ENCODE results near the gene ABCC1. TPM values are rescaled to one million over a fixed set of nuclear protein-coding genes. Genes with fewer than 3 reads are reported as not detected.

ABCC1 gene
- total RNA-seq, 2 donors from 2014 or later: 33.4 to 87.7 TPM

DNA sequence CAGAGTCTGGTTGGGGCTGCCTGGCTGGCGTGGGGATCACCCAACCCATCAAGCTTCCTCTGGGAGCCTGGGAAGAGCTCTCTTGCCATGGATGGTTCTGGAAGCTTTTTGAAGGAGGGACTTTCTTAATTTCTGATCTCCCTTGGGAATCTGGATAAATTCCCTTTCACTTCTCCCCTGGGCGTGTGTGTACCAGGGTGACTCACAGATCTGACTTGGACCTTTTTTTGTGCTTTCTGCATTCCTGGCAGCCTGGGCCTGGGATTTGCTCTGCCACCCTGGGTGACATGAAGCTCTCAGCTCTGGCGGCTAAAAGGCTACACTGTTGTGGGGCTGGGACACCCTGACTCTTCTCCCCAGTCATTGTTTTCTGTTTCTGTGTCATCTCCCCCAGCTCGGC, 70.1 kb downstream of the ABCC1 start:
- DNase-seq (ENCODE audit: low spot score): no peak
- H3K4me3 ChIP-seq: no peak overlapping the region
- no peaks in the 10 kb centered on the region for H3K27me3 ChIP-seq (replicated peaks; ENCODE audit: insufficient read depth)
- WGBS: 89% methylated on average over 4 of the region's 4 CpGs
- no peak overlapping the region for H3K27ac ChIP-seq
- no peaks in the 10 kb centered on the region for H3K9me3 ChIP-seq
- peaks cover 6% of the 10 kb centered on the region for H3K4me1 ChIP-seq (replicated peaks)
- TF ChIP-seq POLR2AphosphoS5 (IDR thresholded peaks at IDR 0.05) (no peak), POLR2A (IDR thresholded peaks at IDR 0.05) (no peak)
- TF ChIP-seq, protein P1, sequence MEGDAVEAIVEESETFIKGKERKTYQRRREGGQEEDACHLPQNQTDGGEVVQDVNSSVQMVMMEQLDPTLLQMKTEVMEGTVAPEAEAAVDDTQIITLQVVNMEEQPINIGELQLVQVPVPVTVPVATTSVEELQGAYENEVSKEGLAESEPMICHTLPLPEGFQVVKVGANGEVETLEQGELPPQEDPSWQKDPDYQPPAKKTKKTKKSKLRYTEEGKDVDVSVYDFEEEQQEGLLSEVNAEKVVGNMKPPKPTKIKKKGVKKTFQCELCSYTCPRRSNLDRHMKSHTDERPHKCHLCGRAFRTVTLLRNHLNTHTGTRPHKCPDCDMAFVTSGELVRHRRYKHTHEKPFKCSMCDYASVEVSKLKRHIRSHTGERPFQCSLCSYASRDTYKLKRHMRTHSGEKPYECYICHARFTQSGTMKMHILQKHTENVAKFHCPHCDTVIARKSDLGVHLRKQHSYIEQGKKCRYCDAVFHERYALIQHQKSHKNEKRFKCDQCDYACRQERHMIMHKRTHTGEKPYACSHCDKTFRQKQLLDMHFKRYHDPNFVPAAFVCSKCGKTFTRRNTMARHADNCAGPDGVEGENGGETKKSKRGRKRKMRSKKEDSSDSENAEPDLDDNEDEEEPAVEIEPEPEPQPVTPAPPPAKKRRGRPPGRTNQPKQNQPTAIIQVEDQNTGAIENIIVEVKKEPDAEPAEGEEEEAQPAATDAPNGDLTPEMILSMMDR (IDR thresholded peaks at IDR 0.05): no peak
- no peaks in the 10 kb centered on the region for H3K36me3 ChIP-seq
- intact Hi-C loops (cut with DNase I): no loop called here

DNA sequence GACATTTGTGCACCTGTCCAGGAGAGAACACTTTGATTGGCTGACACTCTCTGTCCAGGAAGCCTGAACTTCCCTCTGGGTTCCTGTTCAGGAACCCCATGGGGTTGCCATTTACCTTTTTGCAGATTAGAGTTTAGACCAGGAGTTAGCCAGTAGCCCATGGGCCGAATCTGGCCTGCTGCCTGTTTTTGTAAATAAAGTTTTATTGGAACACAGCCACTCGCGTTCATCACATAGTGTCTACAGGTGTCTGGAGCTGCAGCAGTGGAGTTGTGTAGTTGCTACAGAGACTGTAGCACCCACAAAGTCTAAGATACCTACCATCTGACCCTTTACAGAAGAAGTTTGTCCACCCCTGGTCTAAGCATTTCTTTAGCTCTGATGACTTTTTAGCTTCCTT, 70.9 kb downstream of the ABCC1 start:
- no peak overlapping the region for H3K27ac ChIP-seq
- peaks cover 4% of the 10 kb centered on the region for H3K4me1 ChIP-seq (replicated peaks)
- no peak for TF ChIP-seq POLR2AphosphoS5 (IDR thresholded peaks at IDR 0.05)
- no peak for TF ChIP-seq POLR2A (IDR thresholded peaks at IDR 0.05)
- TF ChIP-seq, protein P1 (IDR thresholded peaks at IDR 0.05): no peak
- 78% methylated on average over 3 of the region's 3 CpGs for WGBS
- no peaks in the 10 kb centered on the region for H3K9me3 ChIP-seq
- no peak overlapping the region for H3K4me3 ChIP-seq
- H3K36me3 ChIP-seq: no peaks in the 10 kb centered on the region
- no peak for DNase-seq (ENCODE audit: low spot score)
- no peaks in the 10 kb centered on the region for H3K27me3 ChIP-seq (replicated peaks; ENCODE audit: insufficient read depth)
- intact Hi-C loops (cut with DNase I): loop anchor here (5.0 kb wide), 2 partner anchors 43 to 68 kb away; no protein-coding TSS in a partner anchor

DNA sequence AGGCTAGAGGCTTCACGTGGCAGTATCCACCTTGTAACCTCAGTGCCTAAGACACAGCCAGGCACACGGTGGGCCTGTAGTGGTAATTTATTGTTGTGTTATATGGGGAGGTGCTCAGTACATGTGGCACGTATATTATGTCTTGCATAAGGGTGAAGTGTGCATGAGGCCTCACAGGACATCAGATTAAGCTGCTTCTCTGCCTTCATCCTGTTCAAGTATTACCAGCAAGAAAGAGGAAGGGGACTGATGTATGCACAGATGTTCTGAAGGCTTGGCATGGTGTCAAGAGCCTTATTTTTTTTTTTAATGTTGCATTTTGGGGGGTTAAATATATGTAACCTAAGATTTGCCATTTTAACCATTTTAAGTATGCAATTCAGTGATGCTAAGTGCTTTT, 71.6 kb downstream of the ABCC1 start:
- DNase-seq (ENCODE audit: low spot score): no peak
- no peaks in the 10 kb centered on the region for H3K36me3 ChIP-seq
- no peaks in the 10 kb centered on the region for H3K9me3 ChIP-seq
- H3K4me1 ChIP-seq (replicated peaks): peaks cover 6% of the 10 kb centered on the region
- 53% methylated on average over 3 of the region's 3 CpGs for WGBS
- H3K4me3 ChIP-seq: no peak overlapping the region
- no peak overlapping the region for H3K27ac ChIP-seq
- intact Hi-C loops (cut with DNase I): loop anchor here (5.0 kb wide), 2 partner anchors 44 to 69 kb away; no protein-coding TSS in a partner anchor
- TF ChIP-seq POLR2A (IDR thresholded peaks at IDR 0.05): no peak
- TF ChIP-seq, protein P1 (IDR thresholded peaks at IDR 0.05): no peak
- no peak for TF ChIP-seq POLR2AphosphoS5 (IDR thresholded peaks at IDR 0.05)
- H3K27me3 ChIP-seq (replicated peaks; ENCODE audit: insufficient read depth): no peaks in the 10 kb centered on the region

DNA sequence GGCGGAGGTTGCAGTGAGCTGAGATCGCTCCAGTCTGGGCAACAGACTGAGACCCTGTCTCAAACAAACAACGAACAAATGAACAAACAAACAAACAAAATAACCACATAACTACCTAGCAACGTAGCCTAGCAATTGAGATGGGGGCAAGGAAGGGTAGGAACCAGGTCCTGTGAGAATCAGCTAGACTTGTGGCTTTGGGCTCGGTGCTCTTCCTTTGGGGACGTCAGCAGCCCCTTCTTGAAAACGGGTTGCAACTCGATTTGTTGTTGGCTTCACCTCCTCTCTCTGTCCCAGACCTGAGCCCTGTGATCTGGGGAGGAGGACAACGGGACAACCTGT, 72.2 kb downstream of the ABCC1 start:
- intact Hi-C loops (cut with DNase I): loop anchor here (5.0 kb wide), 2 partner anchors 44 to 69 kb away; no protein-coding TSS in a partner anchor
- H3K27me3 ChIP-seq (replicated peaks; ENCODE audit: insufficient read depth): no peaks in the 10 kb centered on the region
- WGBS: 49% methylated on average over 9 of the region's 9 CpGs
- DNase-seq (ENCODE audit: low spot score): no peak
- no peak for TF ChIP-seq POLR2AphosphoS5 (IDR thresholded peaks at IDR 0.05)
- TF ChIP-seq, protein P1 (IDR thresholded peaks at IDR 0.05): no peak
- TF ChIP-seq POLR2A (IDR thresholded peaks at IDR 0.05): no peak
- H3K4me3 ChIP-seq: no peak overlapping the region
- no peaks in the 10 kb centered on the region for H3K9me3 ChIP-seq
- peaks cover 6% of the 10 kb centered on the region for H3K4me1 ChIP-seq (replicated peaks)
- peak overlapping the region; percentile 39 to 48 for H3K27ac ChIP-seq
- no peaks in the 10 kb centered on the region for H3K36me3 ChIP-seq

DNA sequence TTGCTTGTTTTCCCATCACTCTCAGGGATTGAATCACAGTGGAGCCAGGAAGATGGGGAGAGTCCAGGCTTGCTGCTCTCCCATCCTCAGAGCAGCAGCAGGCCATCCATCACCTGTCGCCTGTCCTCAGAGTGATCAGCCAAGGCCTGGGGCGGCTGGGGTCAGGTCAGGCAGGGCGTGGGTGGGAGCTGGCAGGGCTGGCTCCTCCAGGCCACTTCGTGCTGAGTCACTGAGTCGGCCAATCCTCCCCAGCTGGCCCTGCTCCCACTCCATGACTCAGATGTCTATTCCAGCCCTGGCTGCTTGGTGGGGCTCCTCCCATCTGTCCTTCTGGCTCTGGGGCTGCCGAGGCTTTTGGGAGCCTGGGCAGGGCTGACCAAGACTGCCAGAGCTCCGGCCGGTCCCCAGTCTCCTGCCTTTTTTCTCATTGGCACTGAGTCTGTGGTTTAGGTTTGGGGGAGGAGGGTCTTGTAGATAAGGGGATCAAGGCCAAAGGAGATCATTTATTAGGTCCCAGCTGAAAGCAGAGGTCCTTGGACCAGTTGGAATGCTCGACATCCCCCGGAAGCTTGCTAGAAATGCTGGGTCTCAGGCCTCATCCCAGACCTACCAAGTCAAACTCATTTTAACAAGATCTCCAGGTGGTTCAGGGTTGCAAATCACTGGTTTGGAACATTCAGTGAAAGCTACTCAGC, 72.7 kb downstream of the ABCC1 start:
- Histone ChIP-seq H3K4me1 (replicated peaks) (peaks cover 6% of the 10 kb centered on the region), H3K36me3 (no peaks in the 10 kb centered on the region), H3K9me3 (no peaks in the 10 kb centered on the region), H3K27ac (peak overlapping the region; percentile 39 to 48), H3K4me3 (no peak overlapping the region), H3K27me3 (replicated peaks; ENCODE audit: insufficient read depth) (no peaks in the 10 kb centered on the region)
- peak; percentile 85 for TF ChIP-seq POLR2AphosphoS5 (IDR thresholded peaks at IDR 0.05)
- TF ChIP-seq, protein P1 (IDR thresholded peaks at IDR 0.05): no peak
- peak; percentile 86 for DNase-seq (ENCODE audit: low spot score)
- intact Hi-C loops (cut with DNase I): loop anchor here (5.0 kb wide), 2 partner anchors 45 to 70 kb away; no protein-coding TSS in a partner anchor
- 25% methylated on average over 10 of the region's 10 CpGs for WGBS
